K562 (cell line): ENCODE results near the gene FOXJ1. TPM values are rescaled to one million over a fixed set of nuclear protein-coding genes. Genes with fewer than 3 reads are reported as not detected.

Experiments used
- AFF1 ChIP-seq, 2 experiments: fragments of 450-650 bp; IDR thresholded peaks; 2 replicates each; pipeline ENCODE4 v1.6.1; 2018; ENCODE audit warnings: mild to moderate bottlenecking in 2 of 2, low read depth in 1 of 2; ENCODE audit not compliant: partially characterized antibody in 2 of 2
- CBX2 ChIP-seq: fragments of 200-600 bp; sonication (generic); IDR thresholded peaks from one replicate; pipeline ENCODE4 v1.6.1; 2012; ENCODE audit warnings: mild to moderate bottlenecking, low read length, inconsistent platforms; ENCODE audit not compliant: insufficient read depth, poor library complexity, severe bottlenecking
- DMBX1 ChIP-seq: fragments of 250-450 bp; sonication (Bioruptor Pico); IDR thresholded peaks from 2 replicates; pipeline ENCODE4 v1.8.0; 2022; ENCODE audit warnings: inconsistent platforms, mild to moderate bottlenecking, moderate library complexity, borderline replicate concordance
- EHMT2 ChIP-seq: fragments of 450-650 bp; IDR thresholded peaks from 2 replicates; pipeline ENCODE4 v1.6.1; 2018; ENCODE audit warnings: antibody characterized with exemption
- ETV1 ChIP-seq: fragments of 450-650 bp; conservative IDR thresholded peaks from 2 replicates; pipeline ENCODE4 v1.6.1; 2016; ENCODE audit warnings: missing genetic modification characterization, control low read depth, low read depth, missing compliant biosample characterization
- ETV5 ChIP-seq: sonication (generic); formaldehyde crosslinking; IDR thresholded peaks from 2 replicates; pipeline ENCODE4 v1.4.0; 2020; ENCODE audit warnings: low read depth, mild to moderate bottlenecking, missing genetic modification reagents
- ID3 ChIP-seq, 2 experiments: fragments of 250-450 bp in 1 of 2; fragments of 450-650 bp in 1 of 2; sonication (Bioruptor Pico) in 1 of 2; IDR thresholded peaks; 2 replicates each; pipeline versions ENCODE4 v1.6.1 to v1.8.0; 2016 to 2021; ENCODE audit warnings: mild to moderate bottlenecking in 2 of 2, moderate library complexity in 2 of 2, missing compliant biosample characterization in 1 of 2, missing genetic modification characterization in 1 of 2
- IRF9 ChIP-seq: fragments of 450-650 bp; IDR thresholded peaks from 2 replicates; pipeline ENCODE4 v1.6.1; 2016; ENCODE audit warnings: missing biosample characterization, missing genetic modification characterization
- JUNB ChIP-seq: fragments of 450-650 bp; formaldehyde crosslinking; conservative IDR thresholded peaks from 2 replicates; pipeline ENCODE4 v1.4.0; 2020; ENCODE audit warnings: mild to moderate bottlenecking
- LEF1 ChIP-seq: fragments of 450-650 bp; IDR thresholded peaks from 2 replicates; pipeline ENCODE4 v1.6.1; 2016; ENCODE audit warnings: mild to moderate bottlenecking
- MEIS2 ChIP-seq: fragments of 450-650 bp; IDR thresholded peaks from 2 replicates; pipeline ENCODE4 v1.6.1; 2014; ENCODE audit warnings: mild to moderate bottlenecking; ENCODE audit not compliant: partially characterized antibody
- MNT ChIP-seq, 2 experiments: fragments of 450-650 bp; conservative IDR thresholded peaks; 2 replicates each; pipeline ENCODE4 v1.6.1; 2017; ENCODE audit warnings: mild to moderate bottlenecking in 2 of 2, moderate library complexity in 2 of 2
- NBN ChIP-seq: fragments of 450-650 bp; IDR thresholded peaks from 2 replicates; pipeline ENCODE4 v1.6.1; 2016; ENCODE audit warnings: low read depth, mild to moderate bottlenecking
- NR4A1 ChIP-seq, 2 experiments: fragments of 250-450 bp in 1 of 2; fragments of 450-650 bp in 1 of 2; sonication (Bioruptor Pico) in 1 of 2; IDR thresholded peaks; 2 replicates each; pipeline versions ENCODE4 v1.4.0 to v1.6.1; 2016 to 2020; ENCODE audit warnings: mild to moderate bottlenecking in 2 of 2, missing compliant biosample characterization in 1 of 2, missing genetic modification characterization in 1 of 2, moderate library complexity in 1 of 2
- SMAD4 ChIP-seq: fragments of 250-450 bp; sonication (Bioruptor Pico); conservative IDR thresholded peaks from 2 replicates; pipeline ENCODE4 v1.8.0; 2021; ENCODE audit warnings: inconsistent platforms, mild to moderate bottlenecking, moderate library complexity
- TGIF2 ChIP-seq: sonication (generic); formaldehyde crosslinking; IDR thresholded peaks from 2 replicates; pipeline ENCODE4 v1.8.1; 2022; ENCODE audit warnings: mild to moderate bottlenecking, missing genetic modification reagents, moderate library complexity
- ZFP36 ChIP-seq: fragments of 150-350 bp; IDR thresholded peaks from 2 replicates; pipeline ENCODE4 v1.6.1; 2018; ENCODE audit warnings: low read length, low read depth; ENCODE audit not compliant: partially characterized antibody
- ZNF766 ChIP-seq: fragments of 200-800 bp; sonication (Bioruptor generic); conservative IDR thresholded peaks from 2 replicates; pipeline ENCODE4 v1.6.1; 2016; ENCODE audit warnings: missing genetic modification characterization, missing compliant biosample characterization
- polyA plus RNA-seq, 8 experiments: library from polyadenylated mRNA; depleted of rRNA in 4 of 8; stranded (reverse) in 5 of 8; unstranded in 3 of 8; fragments of >200 nt; fragmentation: Nextera tagmentation in 2 of 8; fragmentation: Illumina TruSeq in 1 of 8; extraction: Ambion mirVana in 2 of 8; extraction: Trizol in 1 of 8; gene quantifications; 2 replicates each; pipeline versions ENCODE4 v1.2.1 to v1.2.3, GENCODE V29; 2011 to 2014; ENCODE audit warnings: inconsistent platforms in 1 of 8, missing spikeins in 1 of 8
- total RNA-seq, 7 experiments: library from RNA; depleted of rRNA in 6 of 7; stranded (reverse); fragments of >200 nt in 6 of 7; fragmentation: Illumina TruSeq in 2 of 7; extraction: Trizol in 2 of 7; gene quantifications; 2 replicates each; pipeline versions ENCODE4 v1.2.1 to v1.2.3, GENCODE V29; 2011 to 2021; ENCODE audit warnings: low replicate concordance in 1 of 7

FOXJ1 gene
- total and polyA plus RNA-seq, 9 of the 15 experiments (the other 6 are each of a cell fraction or from before 2014, with no cell fraction given) = 0.07 TPM; not detected in 8

GRCh38 chr17:76179496-76180467 lies 38.7 kb upstream of the FOXJ1 start (continued):
- TF ChIP-seq NBN (0 out of 2 replicates have a peak, but pooled peaks have one; percentile 61), ETV5 (CRISPR knock-in tag) (peak; percentile 88), SMAD4 (CRISPR knock-in tag) (peak; percentile 18; the same call in 1 of the 2 replicates), IRF9 (no peak), ETV1 (tag) (peak; percentile 96), DMBX1 (CRISPR knock-in tag) (peak; percentile 72; the same call in 1 of the 2 replicates), ID3 (CRISPR knock-in tag; IDR thresholded peaks at IDR 0.05) (no peak), ID3 (tag; IDR thresholded peaks at IDR 0.05) (no peak), LEF1 (peak; percentile 20; the same call in 1 of the 2 replicates), EHMT2 (peak; percentile 72; the same call in 1 of the 2 replicates), MEIS2 (peak; percentile 44), TGIF2 (CRISPR knock-in tag) (no peak), AFF1 (IDR thresholded peaks at IDR 0.05; ENCODE audit: low read depth in 1 of 2, partially characterized antibody in 2 of 2) (peak in 1 of 2 experiments; percentile 62), MNT (conservative IDR thresholded peaks at IDR 0.05) (peak in 1 of 2 experiments; percentile 44; a peak in 1 of 4 replicates), JUNB (CRISPR knock-in tag) (no peak), ZNF766 (CRISPR knock-in tag) (peak; percentile 67), NR4A1 (CRISPR knock-in tag; IDR thresholded peaks at IDR 0.05) (no peak), NR4A1 (tag; IDR thresholded peaks at IDR 0.05) (peak; percentile 74; the same call in 1 of the 2 replicates), CBX2 (no peak), ZFP36 (no peak)
